HL-60/S4 (cell line): ENCODE data around the gene SNN.

Experiments used
- in situ Hi-C: fragments of 300-500 bp; cut with MboI; formaldehyde crosslinking; loops from 2 replicates; pipeline ENCODE4 v1.14.3; 2022; ENCODE audit warnings: low sequenced_read_pairs

SNN gene

DNA sequence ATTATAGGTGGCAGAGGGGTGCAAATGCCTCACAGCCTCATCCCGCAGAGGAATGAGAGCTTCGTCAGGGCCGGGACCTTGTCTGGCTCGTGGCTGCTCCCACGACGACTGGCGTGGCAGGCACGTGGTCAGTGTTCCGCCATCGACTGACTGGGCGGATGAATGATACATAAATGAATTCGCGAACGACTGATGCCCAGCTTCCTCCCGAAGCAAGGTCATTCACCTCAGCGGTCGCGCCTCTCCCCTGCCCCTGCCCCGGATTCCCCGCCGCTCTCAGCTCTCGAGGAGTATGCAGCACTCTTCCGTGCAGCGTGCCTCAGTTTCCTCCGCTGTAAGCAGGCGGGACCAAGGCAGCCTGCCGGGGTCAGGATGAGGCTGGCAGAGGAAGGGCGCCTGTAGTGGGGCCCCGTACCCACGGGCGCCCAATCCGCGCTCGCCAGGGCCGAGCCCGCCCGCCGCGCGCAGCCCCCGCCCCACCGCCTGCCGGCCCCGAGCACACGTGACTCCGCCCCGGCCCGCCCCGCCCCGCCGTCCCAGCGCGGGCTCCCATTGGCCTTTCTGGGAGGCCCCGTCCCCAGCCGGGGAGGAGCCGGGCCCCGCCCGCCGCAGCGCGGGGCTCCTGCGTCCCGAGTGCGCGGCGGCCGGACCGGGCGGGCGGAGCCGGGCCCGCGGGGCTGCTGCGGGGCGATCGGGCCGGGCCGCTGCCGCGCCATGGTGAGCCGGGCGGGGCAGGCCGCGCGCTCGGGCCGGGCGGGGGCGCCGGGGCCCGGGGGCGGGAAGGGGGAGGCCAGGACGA, at the start of gene SNN:
SNN (plus strand) TSS at position 632 of the 799 bp plus-strand sequence. CDS start 7,605 bp downstream, outside the sequence.
- in situ Hi-C loops, result no loop called here

DNA sequence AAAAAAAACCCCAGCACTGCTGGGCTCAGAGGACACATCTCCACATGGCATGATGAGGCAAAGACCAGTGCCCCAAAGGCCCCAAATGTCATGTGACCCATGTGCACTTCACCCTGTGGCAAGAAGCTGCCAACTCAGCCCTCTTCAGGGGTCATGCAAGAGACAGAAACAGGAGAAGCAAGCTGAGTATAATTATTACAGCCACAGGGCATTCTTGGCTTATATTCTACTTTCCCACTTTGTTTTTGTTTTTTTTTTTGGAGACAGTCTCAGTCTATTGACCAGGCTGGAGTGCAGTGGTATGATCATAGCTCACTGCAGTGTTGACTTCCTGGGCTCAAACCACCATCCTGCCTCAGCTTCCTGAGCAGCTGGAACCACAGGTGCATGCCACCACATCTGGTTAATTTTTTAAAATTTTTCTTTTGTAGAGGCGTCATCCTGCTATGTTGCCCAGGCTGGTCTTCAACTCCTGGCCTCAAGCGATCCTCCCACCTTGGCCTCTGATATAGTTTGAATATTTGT, 48.9 kb upstream of the SNN start:
- in situ Hi-C loops, result no loop called here

DNA sequence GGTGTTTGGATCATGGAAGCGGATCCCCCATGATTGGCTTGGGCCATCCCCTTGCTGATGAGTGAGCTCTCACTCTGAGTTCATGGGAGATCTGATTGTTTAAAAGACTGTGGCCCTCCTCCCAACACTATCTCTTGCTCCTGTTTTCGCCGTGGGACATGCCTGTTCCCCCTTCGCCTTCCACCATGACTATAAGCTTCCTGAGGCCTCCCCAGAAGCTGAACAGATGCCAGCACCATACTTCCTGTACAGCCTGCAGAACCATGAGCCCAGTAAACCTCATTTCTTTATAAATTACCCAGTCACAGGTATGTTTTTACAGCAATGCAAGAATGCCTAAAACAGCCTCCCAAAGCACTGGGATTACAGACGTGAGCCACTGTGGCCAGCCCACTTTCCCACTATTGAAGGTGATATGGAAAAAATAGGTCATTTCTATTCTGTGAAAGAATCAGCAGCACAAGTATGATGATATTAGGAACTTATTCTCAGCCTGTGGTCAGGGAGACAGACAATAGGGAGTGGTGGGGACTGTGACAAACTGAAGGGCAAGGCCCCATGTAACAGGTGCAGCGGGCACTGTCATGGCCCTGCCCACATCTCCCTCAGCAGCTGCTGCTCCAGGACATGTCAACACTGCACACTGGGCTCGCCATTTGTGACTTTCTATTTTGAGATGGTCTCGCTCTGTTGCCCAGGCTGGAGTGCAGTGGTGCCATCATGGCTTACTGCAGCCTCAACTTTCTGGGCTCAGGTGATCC, 47.8 kb upstream of the SNN start:
- in situ Hi-C loops, result no loop called here

DNA sequence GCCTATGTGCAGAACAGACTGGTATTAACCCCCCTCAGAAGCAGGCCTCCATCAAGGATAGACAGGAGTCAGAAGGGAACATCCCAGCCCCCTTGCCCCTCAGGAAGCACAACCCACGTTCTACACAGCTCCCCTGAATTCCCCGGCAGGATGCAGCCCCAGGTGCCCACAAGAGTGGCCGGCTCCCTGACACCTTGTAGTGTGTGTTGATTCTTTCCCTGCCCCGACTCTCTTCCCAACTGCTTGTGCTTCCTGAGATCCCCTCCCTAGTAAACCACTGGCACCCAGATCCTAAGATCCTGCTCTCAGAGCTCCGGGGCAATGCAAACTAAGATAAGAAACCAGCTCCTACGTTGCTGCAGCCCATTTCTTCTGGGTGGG, 46.7 kb upstream of the SNN start:
- in situ Hi-C loops, result no loop called here

DNA sequence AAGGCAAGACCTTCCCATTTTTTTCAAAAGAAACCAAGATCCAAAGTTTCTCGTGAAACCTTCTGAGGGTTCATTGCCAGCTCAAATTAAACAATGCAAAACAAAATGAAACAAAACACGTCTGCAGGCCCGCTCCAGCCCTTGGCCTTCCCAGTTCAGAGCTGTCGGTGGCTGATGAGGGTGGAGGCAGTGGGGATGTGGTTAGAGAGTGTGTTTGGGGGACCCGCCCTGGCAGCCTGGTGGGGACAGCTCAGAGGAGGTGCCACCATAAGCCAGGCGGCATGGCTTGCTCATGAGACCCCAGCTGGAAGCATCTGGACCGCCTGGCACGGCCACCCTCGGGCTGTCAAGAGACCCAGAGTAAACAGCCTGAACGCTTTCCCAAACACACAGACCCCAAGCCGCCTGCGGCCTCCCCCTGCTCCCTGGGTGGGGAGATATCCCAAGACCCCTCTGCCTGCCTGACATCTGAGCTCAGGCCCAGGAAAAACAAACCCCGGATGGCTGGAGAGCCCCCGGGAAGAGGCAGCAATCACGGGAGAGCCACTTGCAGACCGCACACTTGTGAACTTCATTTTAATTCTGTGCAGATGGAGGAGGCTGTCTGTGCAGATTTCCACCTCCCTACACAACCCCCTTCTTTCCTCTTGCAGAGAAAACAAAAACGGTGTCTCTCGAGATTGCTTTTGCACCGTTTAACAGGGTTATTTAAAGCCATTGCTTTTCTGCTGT, 46.2 kb upstream of the SNN start:
- in situ Hi-C loops, result no loop called here

DNA sequence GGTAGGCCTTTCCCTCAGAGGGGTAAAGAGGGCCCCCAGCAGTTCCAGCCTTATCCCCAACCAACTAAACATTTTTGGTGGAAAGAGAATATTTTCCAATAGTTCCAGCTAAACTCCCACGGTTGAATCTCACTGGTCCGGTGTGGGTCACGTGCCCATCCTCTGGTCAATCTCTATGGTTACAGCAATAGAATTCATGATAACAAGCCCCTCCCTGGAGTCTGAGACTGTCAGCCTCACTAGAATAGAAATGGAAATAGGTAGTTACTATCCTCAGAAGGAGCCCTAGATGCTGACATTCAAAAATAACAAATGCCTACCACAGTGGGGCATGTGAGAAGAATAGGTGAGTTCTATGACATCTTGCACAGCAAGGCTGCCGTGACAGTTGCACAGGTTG, 44.0 kb upstream of the SNN start:
- in situ Hi-C loops, result no loop called here

DNA sequence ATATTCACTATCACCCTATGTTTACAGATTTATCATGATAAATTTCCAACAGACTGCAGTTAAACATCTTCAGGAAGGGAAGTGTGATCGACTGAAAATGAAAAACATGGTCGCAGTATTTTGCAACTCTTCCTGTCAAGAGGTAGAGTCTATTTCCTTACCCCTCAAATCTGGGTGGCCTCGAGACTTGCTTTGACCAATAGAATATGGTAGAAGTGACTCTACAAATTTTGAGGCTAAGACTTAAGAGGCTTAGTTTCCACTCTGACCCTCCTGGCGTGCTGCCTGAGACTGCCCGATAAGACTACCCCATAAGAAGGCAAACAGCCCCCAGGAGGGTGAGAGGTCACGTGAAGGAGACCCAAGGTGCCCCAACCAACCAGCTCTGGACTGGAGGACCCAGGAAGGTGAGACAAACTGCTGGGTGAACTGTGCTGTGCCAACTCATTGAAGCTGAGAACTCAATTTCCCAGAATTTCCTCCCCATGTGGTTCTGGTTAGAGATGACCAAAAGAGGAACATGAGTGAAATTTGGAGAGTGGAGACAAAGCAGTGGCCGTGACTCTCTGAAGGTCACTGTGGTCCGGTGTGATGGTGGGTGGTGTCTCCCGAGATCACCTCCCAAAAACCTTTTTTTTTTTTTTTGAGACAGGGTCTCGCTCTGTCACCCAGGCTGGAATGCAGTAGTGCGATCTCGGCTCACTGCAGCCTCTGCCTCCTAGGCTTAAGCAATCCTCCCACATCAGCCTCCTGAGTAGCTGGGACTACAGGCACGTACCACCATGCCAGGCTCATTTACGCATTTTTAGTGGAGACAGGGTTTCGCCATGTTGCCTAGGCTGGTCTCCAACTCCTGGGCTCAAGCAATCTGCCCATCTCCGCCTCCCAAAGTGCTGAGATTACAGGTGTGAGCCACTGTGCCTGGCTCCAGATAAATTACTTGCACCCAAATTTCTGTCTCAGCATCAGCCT, 43.3 kb upstream of the SNN start:
- in situ Hi-C loops, result no loop called here

DNA sequence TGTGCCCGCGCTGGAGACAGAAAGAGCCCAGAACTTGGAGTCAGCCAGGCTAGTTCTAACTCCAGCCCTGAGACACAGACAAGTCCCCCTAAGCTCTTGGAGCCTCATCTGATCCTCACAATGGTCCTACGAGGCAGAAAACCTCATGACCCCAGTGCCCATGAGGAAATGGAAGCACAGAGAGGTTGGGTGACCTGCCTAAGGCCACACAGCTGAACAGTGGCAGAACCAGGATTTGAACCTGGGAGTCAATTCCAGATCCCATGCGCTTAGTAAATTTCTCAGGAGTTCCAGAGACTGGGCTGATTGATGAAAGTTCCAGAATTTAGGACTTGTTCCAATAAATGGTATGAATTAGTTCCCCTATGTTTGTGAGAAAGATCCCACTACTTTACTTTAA, 42.5 kb upstream of the SNN start:
- in situ Hi-C loops, result no loop called here

DNA sequence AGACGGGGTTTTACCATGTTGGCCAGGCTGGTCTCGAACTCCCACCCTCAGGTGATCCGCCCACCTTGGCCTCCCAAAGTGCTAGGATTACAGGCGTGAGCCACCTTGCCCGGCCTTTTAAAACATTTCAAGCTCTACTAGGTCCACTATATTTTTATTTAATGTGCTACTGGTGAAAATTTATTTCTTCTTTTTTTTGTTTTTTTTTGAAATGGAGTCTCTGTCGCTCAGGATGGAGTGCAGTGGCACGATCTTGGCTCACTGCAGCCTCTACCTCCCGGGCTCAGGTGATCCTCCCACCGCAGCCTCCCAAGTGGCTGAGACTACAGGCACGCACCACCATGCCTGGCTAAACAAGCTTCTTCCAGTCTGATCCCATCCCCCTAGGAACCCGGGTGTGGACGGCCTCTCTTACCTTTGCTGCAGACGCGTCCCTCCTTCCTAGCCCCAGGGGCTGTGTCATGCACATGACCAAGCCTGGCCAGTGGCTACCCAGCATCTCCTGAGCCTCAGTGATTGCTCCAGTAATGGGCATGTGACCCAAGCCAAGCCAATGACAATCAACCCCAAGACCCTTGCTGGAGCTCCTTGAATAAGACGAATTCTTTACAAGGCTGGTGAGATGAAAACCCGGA, 41.5 kb upstream of the SNN start:
- in situ Hi-C loops, result no loop called here

DNA sequence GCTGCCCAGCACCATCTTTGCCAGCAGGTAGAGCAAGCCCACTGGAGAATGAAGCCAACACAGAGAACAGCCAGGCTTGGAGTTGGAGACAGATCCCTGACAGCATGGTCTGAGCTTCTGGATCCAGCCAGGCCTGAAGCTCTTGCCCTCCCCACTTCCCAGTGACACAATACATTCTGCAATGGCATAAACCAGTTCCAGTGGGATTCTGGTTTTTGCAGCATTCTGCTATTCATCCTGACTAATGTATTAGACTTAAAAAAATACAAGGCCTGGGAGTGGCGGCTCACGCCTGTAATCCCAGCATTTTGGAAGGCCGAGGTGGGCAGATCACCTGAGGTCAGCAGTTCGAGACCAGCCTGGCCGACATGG, 41.0 kb upstream of the SNN start:
- in situ Hi-C loops, result no loop called here

DNA sequence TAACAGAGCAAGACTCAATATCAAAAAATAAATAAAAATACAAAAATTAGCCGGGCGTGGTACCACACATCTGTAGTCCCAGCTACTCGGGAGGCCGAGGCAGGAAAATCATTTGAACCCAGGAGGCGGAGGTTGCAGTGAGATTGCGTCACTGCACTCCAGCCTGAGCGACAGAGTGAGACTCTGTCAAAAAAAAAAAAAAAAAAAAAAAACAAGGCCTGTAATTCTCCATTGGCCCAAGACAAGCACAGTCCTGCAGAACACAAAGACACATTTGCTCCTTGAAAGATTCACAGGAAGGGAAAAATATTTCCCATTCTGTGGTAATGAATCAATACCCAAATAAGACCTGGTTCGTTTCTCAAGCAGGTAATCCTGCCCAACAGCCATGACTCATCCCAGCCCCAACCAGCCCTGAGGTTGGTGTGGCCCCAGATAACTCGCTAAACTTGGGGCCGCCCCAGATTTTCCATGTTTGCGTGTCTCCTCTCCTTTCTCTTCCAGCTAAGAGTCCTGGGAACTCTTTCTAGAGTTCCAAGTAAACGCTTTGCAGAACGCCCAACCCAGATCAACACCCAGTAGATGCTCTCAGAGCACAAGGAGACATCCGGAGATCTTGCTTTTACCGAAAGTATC, 40.3 kb upstream of the SNN start:
- in situ Hi-C loops, result no loop called here

DNA sequence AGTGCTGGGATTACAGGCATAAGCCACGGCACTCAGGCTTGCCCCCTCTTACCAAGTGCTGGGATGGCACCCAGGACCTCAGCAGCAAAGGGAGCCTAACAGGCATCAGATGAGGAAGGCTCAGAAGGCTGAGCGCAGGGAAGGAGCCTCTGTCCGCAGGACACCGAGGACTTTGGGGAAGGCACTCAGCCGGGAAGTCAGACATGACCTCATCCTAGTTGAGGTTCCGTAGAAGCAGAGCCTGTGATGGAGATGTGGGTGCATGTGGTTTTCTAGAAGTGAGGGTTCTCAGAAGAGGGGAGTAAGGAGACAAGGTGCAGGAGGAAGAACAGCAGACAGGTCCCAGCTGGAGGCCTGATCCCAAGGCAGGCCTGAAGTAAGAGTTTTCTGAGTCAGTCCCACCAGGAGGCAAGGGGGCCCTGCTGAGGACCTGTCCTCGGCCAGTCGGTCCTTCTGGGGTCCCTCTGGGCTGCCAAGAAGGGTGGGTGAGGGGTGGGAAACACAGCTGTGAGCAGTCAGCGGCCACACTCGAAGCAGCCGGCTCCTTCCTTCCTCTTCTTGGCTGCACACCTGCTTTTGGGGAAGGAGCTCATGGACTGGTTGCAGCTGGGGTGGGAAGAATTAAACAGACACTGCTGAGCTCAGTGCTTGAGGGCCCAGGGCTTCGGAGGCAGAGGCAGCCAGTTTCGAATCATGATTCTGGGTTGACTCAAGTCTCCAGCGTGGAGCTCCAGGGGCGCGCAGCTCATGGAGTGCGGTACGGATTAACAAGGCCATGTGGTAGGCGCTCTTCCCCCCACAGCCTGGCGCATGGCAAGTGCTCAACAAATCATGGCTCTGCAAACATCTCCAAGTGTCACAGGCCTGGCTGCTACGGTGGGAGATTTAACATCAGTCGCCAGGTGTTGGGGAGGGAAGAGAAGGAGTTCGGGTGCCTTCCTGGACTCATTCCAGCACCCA, 38.9 kb upstream of the SNN start:
- in situ Hi-C loops, result no loop called here

DNA sequence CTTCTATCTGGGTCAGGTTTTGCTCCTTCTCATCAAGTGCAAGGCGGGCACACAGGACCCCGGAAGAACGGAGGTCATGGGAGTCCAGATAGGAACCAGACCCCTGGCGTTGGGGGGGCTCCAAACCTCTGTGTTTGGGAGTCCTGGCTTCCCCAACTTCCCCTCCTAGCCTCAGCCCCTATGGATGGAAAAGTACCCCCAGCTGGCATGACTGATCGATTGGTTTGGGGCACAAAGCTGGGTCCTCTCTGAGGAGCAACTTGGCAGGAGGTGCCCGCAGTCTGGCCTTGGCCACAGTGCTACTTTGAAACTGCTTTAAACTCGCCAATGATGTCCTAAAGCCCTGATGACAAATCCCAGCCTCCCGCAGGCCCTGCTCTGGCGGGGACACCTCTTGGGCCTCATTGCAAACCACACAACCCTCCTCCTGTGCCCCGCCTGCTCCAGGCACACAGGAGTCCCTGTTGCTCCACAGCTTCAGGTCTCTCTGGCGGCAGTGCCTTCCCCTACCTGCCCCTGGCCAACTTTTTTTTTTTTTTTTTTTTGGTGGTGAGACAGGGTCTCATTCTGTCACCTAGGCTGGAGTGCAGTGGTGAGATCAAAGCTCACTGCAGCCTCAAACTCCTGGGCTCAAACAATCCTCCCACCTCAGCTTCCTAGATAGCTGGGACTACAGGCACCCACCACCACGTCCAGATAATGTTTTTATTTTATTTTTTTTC, 38.0 kb upstream of the SNN start:
- in situ Hi-C loops, result no loop called here

DNA sequence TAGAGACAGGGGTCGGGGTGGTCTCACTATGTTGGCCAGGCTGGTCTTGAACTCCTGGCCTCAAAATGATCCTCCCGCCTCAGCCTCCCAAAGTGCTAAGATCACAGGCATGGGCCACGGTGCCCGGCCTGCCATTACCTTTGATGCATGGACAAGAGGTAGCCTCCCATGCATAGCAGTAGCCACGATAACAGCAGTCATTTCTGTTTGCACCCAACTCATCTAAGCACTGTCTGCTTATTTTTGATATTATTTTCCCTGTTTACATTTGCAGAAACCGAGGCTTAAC, 37.5 kb upstream of the SNN start:
- in situ Hi-C loops, result no loop called here

DNA sequence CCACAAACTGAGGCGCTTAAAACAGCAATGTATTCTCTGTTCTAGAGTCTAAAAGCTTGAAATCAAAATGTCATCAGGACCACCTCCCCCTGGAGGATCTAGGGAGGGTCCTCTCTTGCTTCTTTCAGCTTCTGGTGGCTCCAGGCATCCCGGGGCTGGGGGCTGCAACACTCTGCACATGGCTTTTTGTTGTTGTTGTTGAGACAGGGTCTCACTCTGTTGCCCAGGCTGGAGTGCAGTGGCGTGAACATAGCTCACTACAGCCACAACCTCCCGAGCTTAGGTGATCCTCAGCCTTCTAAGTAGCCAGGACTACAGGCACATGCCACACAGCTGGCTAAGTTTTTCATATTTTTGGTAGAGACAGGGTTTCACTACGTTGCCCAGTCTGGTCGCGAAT, 37.0 kb upstream of the SNN start:
- in situ Hi-C loops, result no loop called here

DNA sequence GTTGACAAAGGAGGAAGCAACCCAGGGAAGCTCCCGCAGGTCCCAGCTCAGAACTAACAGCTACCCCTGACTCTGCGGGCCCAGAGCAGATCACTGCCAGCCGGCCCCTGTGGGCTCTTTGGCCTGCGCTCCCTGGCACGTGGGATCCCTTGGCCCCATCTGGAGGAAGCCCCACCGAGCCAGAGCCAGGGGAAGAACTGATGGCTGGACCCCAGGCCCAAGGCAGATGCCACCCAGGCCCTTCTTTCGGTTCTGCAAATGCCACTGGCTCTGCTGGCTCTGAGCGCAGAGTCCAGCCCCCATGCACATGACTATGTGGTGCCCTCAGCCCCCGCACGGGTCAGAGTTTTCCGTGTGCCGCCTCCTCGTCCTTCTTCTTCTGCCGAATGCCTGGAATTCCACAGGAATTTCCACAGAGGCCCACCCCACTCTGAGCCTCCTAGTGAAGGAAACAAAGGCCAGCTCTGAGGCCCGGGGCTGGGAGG, 35.8 kb upstream of the SNN start:
- in situ Hi-C loops, result no loop called here

DNA sequence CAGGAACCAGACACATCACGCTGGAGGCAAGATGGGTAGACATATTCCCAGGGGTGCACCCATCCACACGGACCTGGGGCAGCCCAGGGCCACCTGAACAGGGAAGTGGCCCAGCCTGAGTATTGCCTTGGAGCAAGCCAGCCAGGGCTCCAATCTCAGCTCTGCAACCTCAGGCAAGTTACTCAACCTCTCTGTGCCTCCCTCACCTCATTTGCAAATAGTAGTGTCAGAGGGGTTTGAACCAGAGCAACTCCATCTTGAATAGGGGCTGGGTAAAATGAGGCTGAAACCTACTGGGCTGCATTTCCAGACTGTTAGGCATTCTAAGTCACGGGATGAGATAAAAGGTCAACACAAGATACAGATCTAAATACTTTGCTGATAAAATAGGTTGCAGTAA, 35.1 kb upstream of the SNN start:
- in situ Hi-C loops, result no loop called here

DNA sequence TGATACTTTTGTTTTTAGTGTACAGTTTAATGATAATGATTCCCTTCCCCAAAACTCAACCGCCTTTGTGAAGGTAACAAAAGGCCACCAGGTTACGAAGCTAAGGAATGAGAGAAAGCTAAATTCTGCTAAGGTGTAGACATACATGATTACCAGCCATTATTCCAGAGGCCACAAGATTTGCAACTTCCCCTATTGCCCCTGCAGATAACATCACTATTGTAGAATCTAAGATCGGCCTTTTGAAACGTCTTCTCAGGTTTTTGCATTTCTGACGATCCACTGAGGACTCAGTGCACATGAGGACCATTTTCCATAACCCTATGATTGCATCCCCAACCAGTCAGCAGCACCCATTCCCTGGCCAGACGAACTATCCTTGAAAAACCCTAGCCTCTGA, 33.9 kb upstream of the SNN start:
- in situ Hi-C loops, result no loop called here
